OCI-LY1 (cell line): ENCODE measurements around the gene NAT16.

Source experiments
- CTCF ChIP-seq: fragments of 200-600 bp; sonication (generic), shearing (Covaris generic); IDR thresholded peaks from 2 replicates; pipeline ENCODE4 v1.5.1; 2017; ENCODE audit warnings: mild to moderate bottlenecking, antibody characterized with exemption, low read length, moderate library complexity, mixed read lengths
- EZH2 ChIP-seq: fragments of 200-600 bp; sonication (generic), shearing (Covaris generic); IDR thresholded peaks from 2 replicates; pipeline ENCODE4 v1.8.0; 2017; ENCODE audit warnings: borderline replicate concordance, mixed run types, mild to moderate bottlenecking, antibody characterized with exemption, low read length, moderate library complexity, mixed read lengths

- TF ChIP-seq CTCF: no peak
- TF ChIP-seq EZH2: no peak
Observed at GRCh38 chr7:101172854-101173751, 7.0 kb downstream of the NAT16 start.
